WTC11 (cell line): ENCODE measurements around the gene FFAR3.

ENCODE experiments used
- ATF2 ChIP-seq: sonication (generic); formaldehyde crosslinking; IDR thresholded peaks from 2 replicates; pipeline ENCODE4 v1.8.1; 2022; ENCODE audit warnings: low read depth, missing genetic modification reagents, borderline replicate concordance
- FOXP1 ChIP-seq: sonication (generic); formaldehyde crosslinking; IDR thresholded peaks from 2 replicates; pipeline ENCODE4 v1.8.0; 2022; ENCODE audit warnings: missing genetic modification reagents, mild to moderate bottlenecking, moderate library complexity, borderline replicate concordance
- GRHL2 ChIP-seq: fragments of 250-450 bp; sonication (Bioruptor Pico); IDR thresholded peaks from 2 replicates; pipeline ENCODE4 v1.8.0; 2022; ENCODE audit warnings: mild to moderate bottlenecking, moderate library complexity; ENCODE audit not compliant: insufficient replicate concordance, severe bottlenecking
- MAX ChIP-seq: sonication (generic); formaldehyde crosslinking; IDR thresholded peaks from 2 replicates; pipeline ENCODE4 v1.8.0; 2022; ENCODE audit warnings: mild to moderate bottlenecking, missing genetic modification reagents
- MYBL2 ChIP-seq: sonication (generic); formaldehyde crosslinking; IDR thresholded peaks from 2 replicates; pipeline ENCODE4 v1.8.1; 2023; ENCODE audit warnings: mild to moderate bottlenecking, moderate library complexity, missing genetic modification reagents
- NR1H2 ChIP-seq: sonication (generic); formaldehyde crosslinking; IDR thresholded peaks from 2 replicates; pipeline ENCODE4 v1.9.0; 2021; ENCODE audit warnings: mild to moderate bottlenecking, moderate library complexity, missing genetic modification reagents
- TEAD4 ChIP-seq: sonication (generic); formaldehyde crosslinking; IDR thresholded peaks from 2 replicates; pipeline ENCODE4 v1.8.0; 2022; ENCODE audit warnings: mild to moderate bottlenecking, missing genetic modification reagents
- TF ChIP-seq, protein P1 (sequence below): fragments of 200-600 bp; IDR thresholded peaks from 2 replicates; pipeline ENCODE4 v1.8.0; 2022; ENCODE audit warnings: antibody characterized with exemption
- TF ChIP-seq, protein P2 (sequence below): sonication (generic); formaldehyde crosslinking; IDR thresholded peaks from 2 replicates; pipeline ENCODE4 v1.8.1; 2023; ENCODE audit warnings: mild to moderate bottlenecking, missing genetic modification reagents

- TF ChIP-seq GRHL2 (CRISPR knock-in tag) (no peak), MAX (CRISPR knock-in tag) (no peak), MYBL2 (CRISPR knock-in tag) (no peak), NR1H2 (CRISPR knock-in tag) (no peak), ATF2 (CRISPR knock-in tag) (no peak), TEAD4 (no peak), FOXP1 (no peak)
- TF ChIP-seq, protein P1, sequence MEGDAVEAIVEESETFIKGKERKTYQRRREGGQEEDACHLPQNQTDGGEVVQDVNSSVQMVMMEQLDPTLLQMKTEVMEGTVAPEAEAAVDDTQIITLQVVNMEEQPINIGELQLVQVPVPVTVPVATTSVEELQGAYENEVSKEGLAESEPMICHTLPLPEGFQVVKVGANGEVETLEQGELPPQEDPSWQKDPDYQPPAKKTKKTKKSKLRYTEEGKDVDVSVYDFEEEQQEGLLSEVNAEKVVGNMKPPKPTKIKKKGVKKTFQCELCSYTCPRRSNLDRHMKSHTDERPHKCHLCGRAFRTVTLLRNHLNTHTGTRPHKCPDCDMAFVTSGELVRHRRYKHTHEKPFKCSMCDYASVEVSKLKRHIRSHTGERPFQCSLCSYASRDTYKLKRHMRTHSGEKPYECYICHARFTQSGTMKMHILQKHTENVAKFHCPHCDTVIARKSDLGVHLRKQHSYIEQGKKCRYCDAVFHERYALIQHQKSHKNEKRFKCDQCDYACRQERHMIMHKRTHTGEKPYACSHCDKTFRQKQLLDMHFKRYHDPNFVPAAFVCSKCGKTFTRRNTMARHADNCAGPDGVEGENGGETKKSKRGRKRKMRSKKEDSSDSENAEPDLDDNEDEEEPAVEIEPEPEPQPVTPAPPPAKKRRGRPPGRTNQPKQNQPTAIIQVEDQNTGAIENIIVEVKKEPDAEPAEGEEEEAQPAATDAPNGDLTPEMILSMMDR = no peak
- TF ChIP-seq, protein P2, sequence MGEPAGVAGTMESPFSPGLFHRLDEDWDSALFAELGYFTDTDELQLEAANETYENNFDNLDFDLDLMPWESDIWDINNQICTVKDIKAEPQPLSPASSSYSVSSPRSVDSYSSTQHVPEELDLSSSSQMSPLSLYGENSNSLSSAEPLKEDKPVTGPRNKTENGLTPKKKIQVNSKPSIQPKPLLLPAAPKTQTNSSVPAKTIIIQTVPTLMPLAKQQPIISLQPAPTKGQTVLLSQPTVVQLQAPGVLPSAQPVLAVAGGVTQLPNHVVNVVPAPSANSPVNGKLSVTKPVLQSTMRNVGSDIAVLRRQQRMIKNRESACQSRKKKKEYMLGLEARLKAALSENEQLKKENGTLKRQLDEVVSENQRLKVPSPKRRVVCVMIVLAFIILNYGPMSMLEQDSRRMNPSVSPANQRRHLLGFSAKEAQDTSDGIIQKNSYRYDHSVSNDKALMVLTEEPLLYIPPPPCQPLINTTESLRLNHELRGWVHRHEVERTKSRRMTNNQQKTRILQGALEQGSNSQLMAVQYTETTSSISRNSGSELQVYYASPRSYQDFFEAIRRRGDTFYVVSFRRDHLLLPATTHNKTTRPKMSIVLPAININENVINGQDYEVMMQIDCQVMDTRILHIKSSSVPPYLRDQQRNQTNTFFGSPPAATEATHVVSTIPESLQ (CRISPR knock-in tag) = no peak
Observed at GRCh38 chr19:35388277-35389054, 30.2 kb downstream of the FFAR3 start.
